ENCODE results near the gene MED12L.

MED12L gene

DNA sequence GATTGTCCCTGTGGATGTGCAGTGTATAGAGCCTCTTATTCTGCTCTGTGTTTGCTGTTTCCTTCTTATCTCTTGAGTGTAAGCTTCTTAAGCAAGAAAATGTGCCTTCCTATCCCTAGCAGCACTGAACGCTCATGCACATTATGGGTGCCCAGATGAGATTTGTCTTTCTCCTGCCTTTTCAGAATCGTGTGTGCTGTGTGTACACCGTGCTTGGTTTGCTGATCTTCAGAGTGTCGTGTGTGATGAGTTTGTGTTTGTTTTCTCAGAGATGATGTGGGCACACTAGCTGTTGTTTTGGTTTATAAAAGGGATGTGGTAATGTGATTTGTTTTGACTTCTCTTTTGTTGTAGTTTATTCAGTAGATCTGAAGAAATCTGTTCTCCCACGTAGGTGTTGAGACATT is 97.8 kb downstream of the MED12L start:
- DNase-seq, result no peak

DNA sequence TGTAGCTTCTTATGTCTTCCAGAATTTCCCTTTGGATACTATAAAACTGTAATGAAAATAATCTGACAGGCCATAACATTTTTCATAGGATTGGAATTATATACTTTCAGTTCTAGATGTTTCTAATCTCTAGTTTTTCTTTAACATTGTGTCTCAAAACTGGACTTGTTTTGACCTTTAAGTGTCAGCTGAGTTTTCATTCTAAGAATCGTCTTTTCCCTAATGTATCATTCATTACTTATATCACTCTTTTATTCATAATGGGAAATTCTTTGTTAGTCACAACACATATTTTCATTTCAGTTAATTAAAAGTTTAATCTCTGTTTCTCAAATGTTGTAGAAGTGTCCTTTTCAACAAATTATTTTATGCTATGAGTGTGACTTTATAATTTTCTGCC is 105.6 kb downstream of the MED12L start:
- DNase-seq, result no peak

- DNase-seq, result no peak
Observed at GRCh38 chr3:151192545-151192944, 107.1 kb downstream of the MED12L start.

GRCh38 chr3:151195826-151196225 is 110.4 kb downstream of the MED12L start:
- DNase-seq, result no peak

DNA sequence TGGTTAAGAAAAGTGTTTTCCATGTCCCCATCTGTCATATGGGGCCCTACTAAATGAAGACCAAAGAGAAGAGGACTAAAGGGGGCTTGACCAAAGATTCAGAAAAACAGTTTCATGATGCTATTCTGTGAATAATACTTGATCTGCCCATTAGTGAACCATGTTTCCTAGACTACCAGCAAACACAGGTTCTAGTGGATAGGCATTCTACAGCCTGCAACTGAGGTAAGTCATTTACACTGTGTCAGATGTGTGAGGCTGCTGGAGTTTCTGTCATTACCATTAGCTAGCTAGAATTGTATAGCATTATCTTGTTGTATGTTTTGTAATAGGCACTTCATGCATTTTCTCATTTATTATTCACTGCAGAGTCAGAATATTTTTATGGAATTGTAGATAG is 111.0 kb downstream of the MED12L start:
- no peak for DNase-seq

DNA sequence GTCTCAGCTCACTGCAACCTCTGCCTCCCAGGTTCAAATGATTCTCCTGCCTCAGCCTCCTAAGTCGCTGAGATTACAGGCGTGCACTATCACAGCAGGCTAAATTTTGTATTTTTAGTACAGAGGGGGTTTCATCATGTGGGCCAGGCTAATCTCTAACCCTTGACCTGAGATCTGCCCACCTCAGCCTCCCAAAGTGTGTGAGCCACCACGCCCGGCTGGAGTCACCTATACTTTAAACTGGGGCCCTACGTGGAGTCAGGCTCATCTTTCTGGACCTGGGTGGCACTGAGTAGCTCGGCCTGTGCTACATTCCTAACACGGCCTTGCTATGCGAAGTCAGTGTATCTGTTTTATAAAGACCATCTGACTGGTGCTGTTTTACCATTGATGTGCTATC is 111.8 kb downstream of the MED12L start:
- DNase-seq, result no peak

DNA sequence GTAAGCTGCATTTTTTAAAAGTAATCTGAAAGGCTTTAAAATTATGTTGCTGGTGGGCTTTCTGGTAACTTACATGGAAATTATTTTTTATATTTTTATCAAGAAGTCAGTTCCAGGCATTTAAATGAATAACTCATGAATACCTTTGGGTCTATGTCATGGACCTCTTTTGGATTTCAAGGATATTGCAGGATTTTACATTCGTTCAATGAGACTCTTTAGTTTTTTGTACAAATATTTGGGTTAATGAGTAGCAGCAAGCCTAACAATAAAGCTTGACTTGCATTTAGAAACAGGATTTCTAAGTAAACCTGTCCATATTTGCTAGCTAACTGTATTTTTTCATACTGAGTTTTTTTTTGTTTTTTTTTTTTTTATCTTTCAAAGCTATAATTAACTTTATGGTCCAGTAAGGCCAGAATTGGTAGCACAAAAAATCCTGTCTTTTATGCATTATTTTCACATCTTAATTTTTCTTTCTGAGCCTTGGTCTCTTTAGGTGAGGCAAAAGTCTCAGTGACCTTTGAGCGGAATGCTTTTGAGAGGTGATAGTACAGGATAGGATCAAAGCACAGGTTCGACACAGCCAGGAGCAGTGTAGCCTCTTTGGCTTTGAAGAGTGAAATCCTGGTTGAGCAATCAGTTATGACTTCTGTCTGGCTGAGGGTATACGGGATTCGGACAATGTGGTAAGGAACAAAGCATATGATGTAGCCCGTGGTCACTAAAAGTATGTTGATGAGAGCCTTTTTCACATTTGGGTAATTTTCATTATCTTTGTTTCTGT is 112.7 kb downstream of the MED12L start:
- DNase-seq, result no peak

GRCh38 chr3:151198849-151199248 is 113.4 kb downstream of the MED12L start:
- DNase-seq, result peak in 1 of 2 experiments; percentile 21

GRCh38 chr3:151199554-151200438 is 114.3 kb downstream of the MED12L start:
- DNase-seq, result no peak

DNA sequence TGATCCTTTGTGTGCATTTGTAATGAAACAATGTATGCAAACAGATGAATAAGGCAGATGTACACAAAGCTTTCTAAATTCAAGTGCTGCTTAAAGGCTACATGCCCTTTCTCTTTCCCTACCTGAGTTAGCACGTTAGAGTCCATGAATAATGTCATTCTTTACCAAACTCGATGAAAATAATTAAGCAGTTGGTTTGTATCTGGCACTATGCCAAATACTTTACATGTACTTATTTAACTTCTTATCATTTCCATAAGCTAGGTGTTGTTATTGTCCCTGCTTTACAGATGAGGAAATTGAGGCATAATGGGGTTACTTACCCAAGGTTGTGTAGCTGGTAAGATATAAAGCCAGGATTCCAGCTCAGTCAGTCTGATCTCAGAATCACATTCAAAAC is 115.1 kb downstream of the MED12L start:
- DNase-seq, result no peak

- no peak for DNase-seq
Observed at GRCh38 chr3:151201051-151201730, 115.7 kb downstream of the MED12L start.

DNA sequence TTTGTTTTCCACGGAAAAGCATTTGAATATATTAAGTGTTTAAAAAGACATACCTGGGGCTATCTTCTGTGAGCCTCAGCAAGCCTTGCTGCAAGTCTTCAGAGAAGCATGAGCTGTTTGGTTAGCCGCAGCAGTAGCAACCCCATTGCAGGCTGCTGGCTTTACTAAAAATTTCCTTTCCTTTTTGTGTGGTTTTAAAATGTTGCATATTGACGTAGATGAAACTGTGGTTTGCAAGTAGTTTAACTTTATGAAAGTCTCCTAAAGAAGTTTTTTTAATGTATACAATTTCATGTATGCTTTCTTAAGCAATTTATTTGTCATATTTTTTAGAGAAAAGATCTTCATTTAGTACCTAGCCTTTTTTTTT is 117.6 kb downstream of the MED12L start, which contains the start of gene GPR171:
TSS of gene GPR171 (minus strand) at position 166 of the 370 bp plus-strand sequence. CDS start 3,830 bp downstream, outside the sequence.
- DNase-seq, result no peak

DNA sequence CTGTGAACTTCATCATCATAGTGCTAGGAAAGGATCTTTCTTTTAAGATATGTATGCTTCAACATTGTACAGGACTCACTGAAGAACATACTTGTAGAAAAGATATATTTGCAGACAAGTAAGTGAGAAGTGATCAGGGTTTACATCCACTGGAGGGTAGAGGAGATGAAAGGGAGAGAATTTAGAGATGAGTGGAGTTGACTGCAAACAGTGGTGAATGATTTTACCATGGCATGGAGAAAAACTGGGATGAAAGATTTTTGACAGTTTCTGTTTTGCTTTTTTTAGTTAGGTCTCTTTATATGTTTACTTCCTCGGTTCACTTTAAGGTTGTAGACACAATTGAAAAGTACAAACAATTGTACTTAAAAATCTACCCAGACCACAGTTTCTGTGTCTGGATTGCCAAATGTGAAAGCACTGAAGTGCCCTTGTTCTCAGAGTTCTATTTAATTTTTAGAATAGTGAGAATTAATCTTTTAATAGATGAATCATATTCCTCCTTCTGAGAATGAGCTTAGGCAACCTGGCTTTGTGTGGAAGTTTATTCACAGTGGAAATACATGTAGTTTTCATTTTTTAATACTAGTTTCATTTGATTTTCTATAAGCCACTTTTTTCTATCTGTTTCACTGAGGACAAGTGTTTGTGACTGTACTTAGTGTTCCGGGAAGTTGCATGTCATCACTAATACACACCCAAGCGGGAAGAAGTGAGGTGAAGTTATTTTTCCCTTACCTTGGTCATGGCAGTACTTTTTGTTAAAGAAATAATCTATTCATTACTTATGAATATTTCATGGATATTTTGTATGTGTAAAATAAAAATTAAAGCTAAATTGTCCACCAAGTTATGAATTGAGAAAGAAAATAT is 119.3 kb downstream of the MED12L start:
- no peak for DNase-seq

DNA sequence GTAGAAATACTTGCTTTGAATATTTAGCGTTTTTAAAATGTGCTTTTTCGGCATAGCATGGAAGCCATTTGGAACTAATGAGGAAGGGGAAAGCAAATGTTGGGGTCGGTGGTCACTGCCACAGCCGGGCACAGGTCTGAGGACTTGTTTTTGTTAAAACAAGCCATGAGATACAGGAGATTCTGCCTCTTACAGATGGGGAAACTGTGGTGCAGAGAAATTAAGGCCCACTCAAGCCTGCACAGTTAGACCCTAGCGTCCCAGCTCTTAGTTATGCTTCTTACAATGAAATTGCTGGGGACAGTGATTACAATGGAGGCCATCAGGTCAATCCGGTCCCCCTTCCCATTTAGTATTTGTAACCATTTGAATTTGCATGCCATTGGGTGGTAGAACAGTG is 120.0 kb downstream of the MED12L start:
- DNase-seq, result no peak

GRCh38 chr3:151206201-151206600 is 120.7 kb downstream of the MED12L start:
- DNase-seq, result no peak

GRCh38 chr3:151209654-151210053 is 124.2 kb downstream of the MED12L start:
- no peak for DNase-seq

GRCh38 chr3:151210676-151211381 is 125.4 kb downstream of the MED12L start:
- peak in 1 of 2 experiments; percentile 44 for DNase-seq

DNA sequence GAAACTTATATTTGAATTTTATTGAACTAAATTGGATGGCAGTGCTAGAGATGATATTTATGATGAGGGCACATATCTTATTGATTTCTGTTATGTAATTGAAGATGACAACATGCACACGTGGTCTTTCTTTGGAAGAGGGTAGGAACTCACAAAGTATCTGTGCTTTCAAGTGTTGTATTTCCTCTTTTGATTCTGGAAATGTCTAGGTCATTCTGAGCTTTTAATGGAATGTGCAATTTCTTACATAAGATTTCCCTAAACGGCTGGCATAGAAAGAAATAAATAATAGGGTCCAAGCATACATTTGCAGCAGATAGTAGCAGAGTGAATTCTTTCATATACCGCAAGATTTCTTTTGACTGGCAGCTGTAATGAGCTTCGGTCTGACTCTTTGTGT is 127.7 kb downstream of the MED12L start:
- DNase-seq, result no peak

GRCh38 chr3:151213881-151214280 is 128.4 kb downstream of the MED12L start:
- DNase-seq, result no peak

DNA sequence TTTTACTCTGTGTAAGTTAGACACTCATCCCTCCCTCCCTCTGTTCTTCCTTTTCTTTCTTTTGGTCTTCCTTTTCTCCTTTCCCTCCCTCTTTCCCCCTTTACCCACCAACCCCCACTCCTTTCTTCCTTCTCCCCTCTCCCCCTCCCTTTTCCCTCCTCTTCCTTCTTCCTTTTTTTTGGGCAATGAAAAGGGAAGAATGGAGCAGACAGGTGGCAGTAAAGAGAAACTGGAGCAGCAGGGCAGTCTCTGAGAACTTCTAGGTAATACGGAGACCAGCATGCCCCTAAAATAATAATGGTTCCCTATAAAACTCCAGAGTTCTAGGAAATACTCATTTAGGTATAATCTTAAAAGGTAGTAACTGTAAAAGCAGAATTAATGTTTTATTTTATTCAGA is 129.0 kb downstream of the MED12L start:
- no peak for DNase-seq
